SKM-1 treated with dmso at 0.1 percent for 144 hours (cell line): ENCODE data around the gene GRAMD1B.

Experiments
- DNase-seq: peaks from one replicate; lab custom pipeline; 2025; ENCODE audit not compliant: unreplicated experiment; lab: John Stamatoyannopoulos, UW

Gene GRAMD1B

GRCh38 chr11:123408619-123409455, 21.2 kb upstream of the GRAMD1B start:
- no peak for DNase-seq

DNA sequence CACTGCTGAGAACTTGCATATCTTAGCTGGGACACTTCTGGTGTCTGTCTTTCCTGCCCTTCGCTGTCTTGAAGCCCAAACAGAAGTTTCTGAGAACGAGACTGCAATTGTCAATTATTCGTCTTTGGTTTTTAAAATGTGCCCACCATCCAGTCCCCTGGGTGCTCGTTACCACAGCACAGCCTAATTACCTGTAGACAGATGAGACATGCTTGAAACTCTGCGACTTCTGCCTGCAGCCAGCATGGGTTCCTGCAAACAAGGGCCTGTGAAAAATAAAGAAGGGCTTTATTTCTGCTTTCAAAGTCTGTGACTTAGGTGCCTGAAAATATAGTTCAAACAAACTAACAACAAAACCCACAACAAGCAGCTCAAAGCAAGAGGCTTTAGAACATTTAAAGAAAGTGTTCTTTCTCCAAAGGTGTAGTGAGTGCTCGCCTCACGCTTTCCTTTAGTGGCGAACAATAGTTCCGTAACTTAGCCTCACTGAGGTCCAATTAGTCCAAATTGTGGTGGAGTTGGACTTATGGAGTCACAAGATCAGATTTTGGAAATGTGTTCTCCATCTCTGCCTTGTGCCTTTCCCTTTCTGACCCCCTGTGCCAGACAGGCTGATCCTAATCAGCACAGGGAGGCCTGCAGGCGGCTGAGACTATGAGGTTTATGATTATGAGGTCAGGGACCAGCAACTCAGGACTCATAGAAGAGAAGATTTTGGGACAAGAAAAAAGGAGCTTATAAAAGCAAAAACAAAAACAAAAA, 20.4 kb upstream of the GRAMD1B start:
- no peak for DNase-seq

DNA sequence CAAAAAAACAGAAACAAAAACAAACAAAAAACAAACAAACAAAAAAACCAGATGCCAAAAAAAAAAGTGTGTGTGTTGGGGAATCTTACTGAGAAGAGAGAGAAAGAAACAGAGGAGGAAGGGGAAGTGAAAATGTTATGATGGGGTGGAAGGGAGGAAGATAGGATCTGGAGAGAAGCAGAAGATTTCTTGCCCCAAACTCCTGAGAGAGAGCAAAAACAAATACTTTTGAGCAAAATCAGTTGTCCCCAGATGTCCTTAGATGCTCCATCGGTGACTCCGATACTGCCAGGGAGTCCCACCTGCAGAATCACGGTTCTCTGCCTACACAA, 19.9 kb upstream of the GRAMD1B start:
- no peak for DNase-seq

DNA sequence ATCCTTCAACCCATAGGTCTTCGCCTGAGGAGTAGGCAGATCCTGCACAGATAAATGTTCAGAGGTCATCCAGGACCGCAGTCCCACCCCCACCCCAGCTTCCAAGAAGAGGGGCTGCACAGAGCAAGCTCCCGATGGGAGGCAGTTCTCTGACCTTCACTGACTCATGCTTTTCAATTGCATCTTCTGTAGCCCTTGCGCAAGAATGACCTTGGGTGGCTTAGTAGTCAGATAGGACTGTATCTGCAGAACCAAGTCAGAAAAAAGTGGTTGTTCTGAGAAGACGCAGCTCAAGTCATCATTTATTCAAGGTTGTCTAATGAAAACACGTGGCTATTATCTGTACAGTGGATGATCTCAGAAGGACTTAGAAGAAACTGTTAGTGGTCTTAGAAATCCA, 16.4 kb upstream of the GRAMD1B start:
- DNase-seq, result no peak

DNA sequence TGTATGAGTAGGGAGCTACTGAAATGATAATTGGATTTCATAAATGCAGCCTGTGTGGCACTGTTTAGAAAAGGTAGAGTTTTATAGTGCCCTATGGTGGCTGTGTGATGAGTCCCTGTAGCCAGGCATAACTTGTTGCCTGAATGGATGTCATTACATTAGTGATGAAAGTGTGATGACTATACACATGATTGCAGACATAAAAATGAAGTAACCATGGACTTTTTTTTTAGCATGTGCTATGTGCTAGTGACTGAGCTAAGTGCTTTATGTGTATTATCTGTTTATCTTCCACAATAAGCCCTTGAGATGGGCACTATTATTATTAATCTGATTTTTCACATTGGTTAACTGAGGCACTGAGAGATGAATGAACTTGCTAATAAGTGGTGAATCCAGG, 13.5 kb upstream of the GRAMD1B start:
- no peak for DNase-seq

GRCh38 chr11:123418351-123419114, 11.5 kb upstream of the GRAMD1B start:
- no peak for DNase-seq

GRCh38 chr11:123419731-123420452, 10.2 kb upstream of the GRAMD1B start:
- DNase-seq, result no peak

DNA sequence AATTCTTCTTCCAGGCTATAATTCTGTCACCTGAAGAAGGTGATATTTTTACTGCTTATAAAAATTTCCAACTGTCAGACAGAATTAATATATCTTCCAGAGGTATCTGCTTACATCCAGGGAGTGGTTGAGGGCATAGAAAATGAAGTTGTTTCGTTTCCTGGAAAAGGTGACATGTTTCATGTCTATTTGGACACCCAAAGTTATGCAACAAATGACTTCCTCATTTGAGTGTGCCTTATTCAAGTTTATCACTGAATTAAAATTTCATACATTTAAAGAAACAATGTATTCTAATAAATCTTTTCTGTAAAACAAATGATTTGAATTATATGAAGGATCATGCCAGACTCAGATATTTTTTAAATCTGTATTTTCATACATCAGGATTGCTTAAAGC, 8.5 kb upstream of the GRAMD1B start:
- DNase-seq, result peak; percentile 61

DNA sequence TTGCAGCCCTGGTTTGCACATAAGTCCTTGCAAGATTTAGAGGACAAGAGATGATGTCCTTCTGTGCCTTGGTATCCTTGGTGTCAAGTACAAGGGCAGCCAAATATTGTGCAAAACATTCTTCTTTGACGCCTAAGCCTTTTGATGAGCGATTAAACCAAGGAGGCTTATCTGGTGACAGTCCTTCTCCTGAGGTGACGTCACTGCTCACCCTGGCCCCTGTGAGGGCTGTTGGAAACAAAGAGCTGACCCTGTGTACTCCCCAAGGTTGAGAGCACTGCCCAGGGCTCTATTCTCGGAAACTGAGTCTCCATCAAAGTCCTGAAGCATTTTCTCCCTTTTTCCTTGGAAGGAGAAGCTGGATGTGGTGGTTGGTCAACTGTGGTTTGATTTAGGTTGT, 4.7 kb upstream of the GRAMD1B start:
- DNase-seq, result no peak

GRCh38 chr11:123426789-123427188, 3.3 kb upstream of the GRAMD1B start:
- no peak for DNase-seq

DNA sequence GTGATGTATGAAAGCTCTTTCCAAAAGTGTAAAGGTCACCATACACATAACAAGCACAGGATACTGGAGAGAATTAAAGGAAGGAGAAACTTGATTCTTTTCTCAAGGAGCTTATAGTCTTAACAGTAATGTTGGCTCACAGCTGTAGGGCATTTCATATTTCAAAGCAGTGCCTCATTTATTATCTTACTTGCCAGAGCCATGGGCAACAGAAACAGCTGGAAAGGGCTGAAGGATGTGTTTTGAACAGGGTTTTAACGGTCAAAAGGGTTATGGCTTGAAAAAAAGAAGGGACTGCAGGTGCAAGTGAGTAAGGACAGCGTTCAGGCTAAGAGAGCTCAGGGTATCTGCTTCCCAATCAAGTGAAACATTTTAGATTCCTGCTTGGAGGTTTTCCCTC, 2.7 kb upstream of the GRAMD1B start:
- no peak for DNase-seq

DNA sequence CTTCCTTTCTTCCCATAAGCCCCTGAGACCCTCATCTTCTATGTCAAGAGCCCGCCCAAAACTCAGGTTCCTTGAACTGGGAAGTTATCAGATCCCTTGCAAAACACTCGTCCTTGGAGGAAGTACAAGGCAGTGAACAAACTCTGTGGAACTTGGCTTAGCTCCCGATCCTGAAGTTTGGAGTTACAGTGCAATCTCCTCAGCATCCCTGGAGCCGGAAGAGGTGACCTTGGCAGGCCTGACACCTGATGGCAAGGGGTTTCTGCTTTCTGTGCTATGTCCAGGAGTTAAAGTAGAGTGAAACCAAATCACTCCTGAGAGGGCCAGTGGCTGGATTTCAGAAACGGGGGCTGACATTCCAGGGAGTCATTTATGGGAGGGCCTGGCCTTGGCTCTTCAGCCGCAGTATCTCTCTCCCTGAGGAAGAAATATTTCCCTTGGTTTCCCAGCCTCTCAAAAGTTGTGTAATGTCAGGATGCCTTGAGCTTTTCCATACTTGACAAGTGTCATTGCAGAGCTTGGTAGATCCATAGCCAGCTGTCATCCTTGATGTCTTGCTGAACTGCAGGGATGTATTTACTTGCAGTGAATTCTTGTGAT, 1.9 kb upstream of the GRAMD1B start:
- DNase-seq, result no peak

- no peak for DNase-seq
Measured at GRCh38 chr11:123429336-123429735, 733 bp upstream of the GRAMD1B start.

DNA sequence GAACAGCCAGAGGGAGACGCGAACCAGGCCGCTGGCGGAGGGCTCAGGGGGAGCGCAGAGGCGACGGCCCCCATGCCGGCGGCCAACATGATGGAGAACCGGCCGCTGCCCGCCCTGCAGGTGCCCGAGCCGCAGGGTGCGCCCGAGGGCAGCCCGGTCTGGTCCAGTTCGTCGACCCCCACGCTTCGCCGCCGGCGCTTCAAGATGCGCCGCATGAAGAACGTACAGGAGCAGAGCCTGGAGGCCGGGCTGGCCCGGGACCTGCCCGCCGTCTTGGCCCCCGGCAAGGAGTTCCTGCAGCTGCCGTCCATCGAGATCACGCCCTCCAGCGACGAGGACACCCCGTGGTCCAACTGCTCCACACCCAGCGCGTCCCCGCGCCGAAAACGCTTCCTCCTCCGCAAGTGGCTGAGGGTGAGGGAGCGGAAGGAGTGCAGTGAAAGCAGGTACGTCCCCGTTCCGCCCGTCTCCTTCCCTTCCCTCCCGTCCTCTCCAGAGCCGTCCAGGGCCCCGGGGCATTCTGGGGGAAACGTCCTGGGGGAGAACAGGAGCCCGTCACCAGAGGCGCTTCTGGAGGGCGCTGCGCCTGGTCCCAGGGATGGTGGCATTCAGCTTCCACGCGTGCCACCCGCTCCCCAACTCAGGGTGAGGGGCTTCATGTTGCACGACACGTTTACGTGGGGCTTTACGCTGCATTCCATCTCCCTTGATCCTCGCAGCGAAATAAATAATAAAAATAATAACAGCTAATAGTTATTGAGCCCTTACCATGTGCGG, 840 bp downstream of the GRAMD1B start:
- peak; percentile 74 for DNase-seq

- DNase-seq, result no peak
Measured at GRCh38 chr11:123431619-123432018, 1.6 kb downstream of the GRAMD1B start.

- no peak for DNase-seq
Measured at GRCh38 chr11:123434262-123434661, 4.2 kb downstream of the GRAMD1B start.

DNA sequence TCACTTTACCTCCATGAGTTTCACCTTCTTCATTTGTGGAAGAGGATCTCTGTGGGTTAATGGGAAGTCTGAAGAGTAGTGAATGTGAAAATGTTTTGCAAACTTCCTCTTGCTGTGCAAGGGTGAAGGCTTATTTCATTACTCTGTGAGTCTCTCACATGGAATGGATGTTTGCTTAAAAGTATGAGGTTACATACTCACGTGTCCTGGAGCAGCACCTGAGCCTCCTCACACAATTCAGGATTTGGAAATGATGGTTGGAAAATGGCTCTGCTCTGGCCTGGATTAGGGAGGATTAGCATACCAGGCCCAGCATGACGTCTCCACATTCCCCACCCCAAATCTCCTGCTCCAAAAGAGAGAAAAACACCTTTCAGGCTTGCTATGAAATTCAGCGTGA, 4.8 kb downstream of the GRAMD1B start:
- peak; percentile 61 for DNase-seq

GRCh38 chr11:123437236-123437979, 7.3 kb downstream of the GRAMD1B start:
- no peak for DNase-seq

- no peak for DNase-seq
Measured at GRCh38 chr11:123438131-123438627, 8.1 kb downstream of the GRAMD1B start.
